Gastrocnemius medialis (tissue), 4 donors: ENCODE measurements around the gene RRP8. TPM values are rescaled to one million over a fixed set of nuclear protein-coding genes. Genes with fewer than 3 reads are reported as not detected.
A peak's percentile ranks its signal among the peaks of the same experiment; 100 is the strongest.

Source experiments
- ATAC-seq, 2 donors: fragments of 150-250 bp; one replicate each; pipeline ENCODE4 v1.9.1; 2016
- DNase-seq, 2 donors: peaks; one replicate each; pipeline ENCODE4 v3.0.0-alpha.2; 2019
- H3K27ac ChIP-seq, 4 donors: fragments of 200-600 bp; sonication (generic); 1 replicate in 1 of 4; 2 replicates in 3 of 4; pipeline ENCODE4 v1.5.1; 2016 to 2018; ENCODE audit warnings: mild to moderate bottlenecking in 2 of 4, moderate library complexity in 1 of 4
- H3K27me3 ChIP-seq, 3 donors: fragments of 200-600 bp; sonication (generic) in 2 of 3; 1 replicate in 1 of 3; 2 replicates in 2 of 3; pipeline versions ENCODE4 v1.5.1 to v1.6.0; 2016 to 2019; ENCODE audit warnings: mild to moderate bottlenecking in 1 of 3, moderate library complexity in 1 of 3
- H3K36me3 ChIP-seq, 2 donors: fragments of 200-600 bp; sonication (generic) in 1 of 2; one replicate each; pipeline ENCODE4 v1.5.1; 2017 to 2018
- H3K4me1 ChIP-seq, 2 donors: fragments of 200-600 bp; sonication (generic) in 1 of 2; one replicate each; pipeline ENCODE4 v1.5.1; 2016 to 2017; ENCODE audit warnings: mild to moderate bottlenecking in 2 of 2
- H3K4me3 ChIP-seq, 4 donors: fragments of 200-600 bp; sonication (generic) in 3 of 4; 1 replicate in 1 of 4; 2 replicates in 3 of 4; pipeline ENCODE4 v1.5.1; 2016 to 2019; ENCODE audit warnings: mild to moderate bottlenecking in 2 of 4
- H3K9me3 ChIP-seq, 3 donors: fragments of 200-600 bp; sonication (generic) in 2 of 3; 1 replicate in 1 of 3; 2 replicates in 2 of 3; pipeline ENCODE4 v1.5.1; 2016 to 2019
- POLR2A ChIP-seq, 2 donors: fragments of 450-650 bp; IDR thresholded peaks; one replicate each; pipeline ENCODE4 v1.6.1; 2017; ENCODE audit warnings: antibody characterized with exemption in 2 of 2, mild to moderate bottlenecking in 2 of 2, moderate library complexity in 2 of 2
- in situ Hi-C, 4 donors: fragments of 200-750 bp; cut with MboI; loops; one replicate each; pipeline versions ENCODE4 v1.15.0 to v1.8.0; 2017; ENCODE audit warnings: low sequenced_read_pairs in 4 of 4
- intact Hi-C: fragments of 100-400 bp; cut with DNase I; formaldehyde crosslinking; loops from one replicate; pipeline ENCODE4 v1.15.1; 2023; ENCODE audit warnings: low total_unique reads
- total RNA-seq, 4 donors: library from RNA; depleted of rRNA; stranded (reverse); fragments of >200 nt; gene quantifications; one replicate each; pipeline versions ENCODE4 v1.1.0 to v1.2.3, GENCODE V29; 2016
- TF ChIP-seq, protein P1 (sequence below), 5 experiments: fragments of 450-650 bp in 3 of 5; fragments of 200-600 bp in 2 of 5; sonication (generic) in 2 of 5; IDR thresholded peaks in 4 of 5; conservative IDR thresholded peaks in 1 of 5; 1 replicate in 4 of 5; 2 replicates in 1 of 5; pipeline ENCODE4 v1.5.1; 2016 to 2019; ENCODE audit warnings: antibody characterized with exemption in 5 of 5, mild to moderate bottlenecking in 3 of 5, moderate library complexity in 3 of 5

The RRP8 gene
- total RNA-seq, 4 donors from 2014 or later = 10.9 to 25.7 (median 14.9) TPM

DNA sequence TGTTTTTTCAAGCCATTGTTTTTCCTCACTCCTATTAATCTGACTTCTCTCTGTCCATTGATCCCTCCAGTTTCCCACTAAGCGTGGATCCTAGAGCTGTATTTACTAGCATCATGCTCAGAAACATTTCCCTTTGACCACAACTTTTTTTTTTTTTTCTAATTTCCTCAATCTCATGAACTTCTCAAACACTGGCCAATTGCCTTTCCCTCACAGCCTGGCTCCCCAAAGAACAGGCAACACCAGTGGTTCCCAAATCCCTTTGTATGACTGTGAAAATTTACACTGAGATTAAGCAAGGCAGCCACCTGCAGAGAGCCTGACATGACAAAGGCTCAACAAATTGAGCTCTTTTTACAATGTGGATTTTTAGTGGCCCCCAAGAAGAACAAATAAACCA lies 17.2 kb upstream of the RRP8 start:
- Histone ChIP-seq H3K27me3 (no peaks in the 10 kb centered on the region), H3K36me3 (peaks cover 0 to 6% of the 10 kb centered on the region in 2 donors), H3K27ac (no peak overlapping the region), H3K4me3 (no peak overlapping the region), H3K4me1 (peaks cover 15 to 16% of the 10 kb centered on the region in 2 donors), H3K9me3 (no peaks in the 10 kb centered on the region)
- TF ChIP-seq, protein P1, sequence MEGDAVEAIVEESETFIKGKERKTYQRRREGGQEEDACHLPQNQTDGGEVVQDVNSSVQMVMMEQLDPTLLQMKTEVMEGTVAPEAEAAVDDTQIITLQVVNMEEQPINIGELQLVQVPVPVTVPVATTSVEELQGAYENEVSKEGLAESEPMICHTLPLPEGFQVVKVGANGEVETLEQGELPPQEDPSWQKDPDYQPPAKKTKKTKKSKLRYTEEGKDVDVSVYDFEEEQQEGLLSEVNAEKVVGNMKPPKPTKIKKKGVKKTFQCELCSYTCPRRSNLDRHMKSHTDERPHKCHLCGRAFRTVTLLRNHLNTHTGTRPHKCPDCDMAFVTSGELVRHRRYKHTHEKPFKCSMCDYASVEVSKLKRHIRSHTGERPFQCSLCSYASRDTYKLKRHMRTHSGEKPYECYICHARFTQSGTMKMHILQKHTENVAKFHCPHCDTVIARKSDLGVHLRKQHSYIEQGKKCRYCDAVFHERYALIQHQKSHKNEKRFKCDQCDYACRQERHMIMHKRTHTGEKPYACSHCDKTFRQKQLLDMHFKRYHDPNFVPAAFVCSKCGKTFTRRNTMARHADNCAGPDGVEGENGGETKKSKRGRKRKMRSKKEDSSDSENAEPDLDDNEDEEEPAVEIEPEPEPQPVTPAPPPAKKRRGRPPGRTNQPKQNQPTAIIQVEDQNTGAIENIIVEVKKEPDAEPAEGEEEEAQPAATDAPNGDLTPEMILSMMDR (IDR thresholded peaks at IDR 0.05 in 4 of 5, conservative IDR thresholded peaks at IDR 0.05 in 1 of 5) = no peak
- TF ChIP-seq POLR2A (IDR thresholded peaks at IDR 0.05) = no peak
- ATAC-seq (no peak), DNase-seq (no peak)
- intact Hi-C loops = no loop called here
- in situ Hi-C loops = no loop called here

DNA sequence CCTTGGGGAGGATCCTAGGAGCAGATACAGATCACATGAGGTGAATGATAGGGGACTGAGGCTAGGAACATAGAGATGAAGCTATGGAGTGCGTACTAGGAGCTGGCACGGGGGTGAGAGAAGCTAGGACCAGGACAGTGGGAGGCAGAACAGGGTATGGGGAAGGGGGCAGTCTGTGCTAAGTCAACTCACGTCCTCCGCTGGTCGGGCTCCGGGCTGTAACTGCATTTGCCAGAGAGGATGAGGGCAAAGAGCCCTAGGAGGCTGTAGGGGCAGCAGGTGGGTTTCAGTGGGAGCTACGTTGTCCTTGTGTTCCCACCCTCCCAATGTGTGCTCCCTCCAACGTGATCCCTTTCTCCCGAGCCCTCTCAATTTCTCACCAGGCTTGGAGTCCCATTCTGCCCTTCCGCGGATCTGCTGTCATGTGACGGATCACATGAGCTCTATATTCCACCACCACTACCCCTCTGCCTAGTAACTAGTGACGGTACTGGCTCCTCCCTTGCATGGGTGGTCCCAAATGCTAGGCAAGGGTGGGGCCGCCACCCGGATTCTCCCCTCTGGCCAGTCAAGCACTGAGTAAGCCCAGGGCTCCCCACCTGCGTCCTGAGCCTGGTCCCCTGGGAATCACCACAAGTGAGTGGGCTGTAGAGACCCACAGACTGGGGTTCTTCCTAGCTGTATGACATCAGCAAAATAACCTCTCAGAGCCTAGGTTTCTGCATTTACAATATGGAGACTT lies 15.8 kb upstream of the RRP8 start, which contains the start of gene TPP1:
Gene TPP1 (minus strand): TSS at position 419 of the 742 bp plus-strand sequence. CDS start 22 bp downstream, at position 397.
- no peaks in the 10 kb centered on the region for H3K27me3 ChIP-seq
- peak; percentile 100 for ATAC-seq
- peak; percentile 90 to 93 for DNase-seq
- H3K4me3 ChIP-seq = peak within 1 kb of the TSS; percentile 65 to 84 (median 74)
- peaks cover 15 to 16% of the 10 kb centered on the region in 2 donors for H3K4me1 ChIP-seq
- no peaks in the 10 kb centered on the region for H3K9me3 ChIP-seq
- H3K36me3 ChIP-seq = peaks cover 0 to 21% of the 10 kb centered on the region in 2 donors
- TF ChIP-seq, protein P1 (IDR thresholded peaks at IDR 0.05 in 4 of 5, conservative IDR thresholded peaks at IDR 0.05 in 1 of 5) = no peak
- peak; percentile 68 to 85 for TF ChIP-seq POLR2A (IDR thresholded peaks at IDR 0.05)
- intact Hi-C loops (loop anchor here (1.0 to 10.0 kb wide), 5 partner anchors 64 to 956 kb away; partner anchors contain the start of genes ARFIP2, CAVIN3, MRPL17 and SMPD1), in situ Hi-C loops (loop anchor here in 1 of 4 donors (10.0 kb wide), 1 partner anchor 384 kb away; the partner anchor contains the start of genes CNGA4 and FHIP1B)
- peak within 1 kb of the TSS; percentile 80 to 94 (median 90) for H3K27ac ChIP-seq

DNA sequence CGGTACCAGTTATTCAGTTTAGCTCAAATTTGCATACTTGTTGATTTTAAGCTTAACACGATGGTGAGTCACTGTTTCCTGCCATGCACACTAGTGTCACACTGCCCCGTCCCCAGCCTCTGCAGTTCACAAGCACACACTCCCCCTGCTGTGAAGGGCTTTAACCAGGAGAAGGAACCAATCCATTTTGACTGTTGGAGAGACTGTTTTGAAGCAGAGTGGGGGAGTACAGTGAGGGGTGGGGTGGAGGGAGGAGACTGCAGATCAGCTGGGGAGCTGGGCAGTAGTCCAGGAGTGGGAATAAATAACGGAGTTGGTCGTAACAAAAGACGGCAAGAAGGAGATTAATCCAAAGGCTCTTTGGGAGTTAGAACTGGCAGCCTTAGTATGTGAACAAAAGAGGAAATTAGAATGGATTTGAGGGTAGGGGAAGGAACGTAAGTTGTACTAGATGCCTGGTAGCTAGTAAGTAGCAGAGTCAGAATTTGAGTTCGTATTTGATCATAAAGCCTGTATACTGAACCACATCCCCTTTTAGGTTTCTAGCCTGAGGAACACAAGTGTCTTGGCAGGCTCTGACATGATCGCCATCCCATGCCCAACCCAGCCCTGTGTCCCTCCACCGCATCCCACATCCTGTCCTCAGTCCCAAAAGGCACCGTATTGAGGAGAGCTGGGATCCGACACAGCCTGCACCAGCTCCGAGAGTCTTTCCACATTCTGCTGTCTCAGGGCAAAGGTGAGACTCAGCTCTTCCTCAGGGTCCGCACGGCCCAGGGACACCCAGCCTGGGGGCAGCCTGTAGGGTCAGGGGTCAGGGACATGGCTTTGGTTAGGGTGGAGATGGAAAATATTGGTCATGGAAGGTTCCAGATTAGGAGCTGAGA lies 14.9 kb upstream of the RRP8 start:
- Histone ChIP-seq H3K9me3 (no peaks in the 10 kb centered on the region), H3K27ac (peak overlapping the region; percentile 80 to 94 (median 90)), H3K4me1 (peaks cover 15 to 16% of the 10 kb centered on the region in 2 donors), H3K27me3 (no peaks in the 10 kb centered on the region), H3K4me3 (peak overlapping the region; percentile 65 to 84 (median 74)), H3K36me3 (peaks cover 0 to 21% of the 10 kb centered on the region in 2 donors)
- in situ Hi-C loops = loop anchor here in 1 of 4 donors (10.0 kb wide), 1 partner anchor 384 kb away; the partner anchor contains the start of genes CNGA4 and FHIP1B
- ATAC-seq (no peak), DNase-seq (no peak)
- TF ChIP-seq, protein P1 (IDR thresholded peaks at IDR 0.05 in 4 of 5, conservative IDR thresholded peaks at IDR 0.05 in 1 of 5) = no peak
- peak; percentile 12 to 25 for TF ChIP-seq POLR2A (IDR thresholded peaks at IDR 0.05)
- intact Hi-C loops = loop anchor here (1.0 to 10.0 kb wide), 5 partner anchors 65 to 956 kb away; partner anchors contain the start of genes ARFIP2, CAVIN3, MRPL17 and SMPD1

DNA sequence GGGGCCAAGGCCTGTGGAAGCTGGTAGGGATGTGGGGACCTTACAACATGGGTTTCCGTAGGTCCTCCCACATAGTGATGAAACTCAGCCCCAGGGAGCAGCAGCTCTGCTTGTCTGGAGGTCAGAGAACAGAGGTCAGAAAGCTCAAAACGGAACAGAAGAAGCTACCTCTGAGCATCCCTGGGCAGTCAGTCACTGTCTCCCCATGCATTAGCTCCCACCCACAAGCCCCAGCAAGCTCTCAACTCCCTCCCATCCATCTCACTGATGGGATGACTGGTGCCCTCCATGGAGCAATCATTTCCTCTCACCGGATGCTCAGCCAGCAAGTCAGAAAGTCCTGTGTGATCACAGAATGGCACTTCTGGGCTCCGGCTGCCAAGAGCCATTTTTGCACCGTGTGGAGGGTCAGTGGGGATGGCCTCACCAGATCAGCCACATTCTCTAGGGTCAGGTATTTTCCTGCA lies 13.9 kb upstream of the RRP8 start:
- H3K9me3 ChIP-seq = no peaks in the 10 kb centered on the region
- intact Hi-C loops (loop anchor here (5.0 to 10.0 kb wide), 4 partner anchors 135 to 957 kb away; partner anchors contain the start of genes ARFIP2, CAVIN3, SMPD1 and TIMM10B), in situ Hi-C loops (loop anchor here in 1 of 4 donors (10.0 kb wide), 1 partner anchor 383 kb away; the partner anchor contains the start of genes CNGA4 and FHIP1B)
- ATAC-seq (no peak), DNase-seq (no peak)
- H3K36me3 ChIP-seq = peaks cover 0 to 21% of the 10 kb centered on the region in 2 donors
- peaks cover 15 to 24% of the 10 kb centered on the region in 2 donors for H3K4me1 ChIP-seq
- H3K4me3 ChIP-seq = no peak overlapping the region
- H3K27ac ChIP-seq = peak overlapping the region in 1 of 4 donors; percentile 92
- H3K27me3 ChIP-seq = no peaks in the 10 kb centered on the region
- no peak for TF ChIP-seq POLR2A (IDR thresholded peaks at IDR 0.05)
- TF ChIP-seq, protein P1 (IDR thresholded peaks at IDR 0.05 in 4 of 5, conservative IDR thresholded peaks at IDR 0.05 in 1 of 5) = no peak
